Activated gamma-delta T cell treated with anti-CD3 and anti-CD28 coated beads, Interleukin-2, amount 50 U/mL, for 16 hours (primary cell): ENCODE data around the gene C3AR1.
A peak's percentile ranks its signal among the peaks of the same experiment; 100 is the strongest.
"Not testable (repeated sequence)": the region's sequence is repeated elsewhere in the genome, so short reads cannot be mapped to it uniquely, and the experiment has no call there.

Experiments
- DNase-seq: peaks from one replicate; pipeline ENCODE4 v3.0.0-alpha.2; 2020; ENCODE audit warnings: low read depth

The C3AR1 gene

DNA sequence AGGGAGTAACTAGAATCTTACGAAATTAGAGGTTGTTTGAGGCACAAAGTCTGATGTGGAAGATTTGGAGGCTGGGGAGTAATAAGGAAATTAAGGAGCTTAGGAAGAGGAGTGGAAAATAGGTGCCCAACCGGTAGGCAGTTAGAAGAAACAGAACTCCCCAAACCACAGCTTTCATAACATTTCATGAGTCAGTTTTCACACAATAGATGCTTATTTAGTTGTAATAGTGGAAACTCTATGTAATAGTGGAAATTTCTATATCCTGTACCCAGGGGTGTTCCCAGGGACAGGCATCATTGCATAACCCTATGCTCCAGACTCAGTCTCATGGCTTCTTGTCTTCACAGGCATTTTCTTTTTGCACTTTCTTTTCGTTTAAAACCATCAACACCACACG lies 8.3 kb downstream of the C3AR1 start:
- no peak for DNase-seq

DNA sequence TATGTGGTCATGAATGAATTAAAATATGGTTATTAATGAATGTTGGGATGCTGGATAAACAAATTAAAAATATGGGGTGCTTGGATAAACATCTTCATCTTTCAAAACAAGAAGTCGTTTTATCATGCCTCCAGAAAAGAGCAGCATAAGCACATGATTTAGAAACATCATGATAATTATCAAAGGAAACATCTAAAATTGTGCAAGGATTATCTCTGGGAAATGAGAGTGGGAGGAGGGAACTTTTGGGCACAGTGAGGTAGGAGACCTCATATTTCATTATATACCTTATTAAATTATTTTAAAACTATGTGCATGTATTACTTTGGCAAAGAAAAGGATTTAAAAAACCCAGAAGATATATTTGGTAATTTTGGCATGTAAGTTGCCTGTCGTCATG lies 8.9 kb downstream of the C3AR1 start:
- DNase-seq: no peak

DNA sequence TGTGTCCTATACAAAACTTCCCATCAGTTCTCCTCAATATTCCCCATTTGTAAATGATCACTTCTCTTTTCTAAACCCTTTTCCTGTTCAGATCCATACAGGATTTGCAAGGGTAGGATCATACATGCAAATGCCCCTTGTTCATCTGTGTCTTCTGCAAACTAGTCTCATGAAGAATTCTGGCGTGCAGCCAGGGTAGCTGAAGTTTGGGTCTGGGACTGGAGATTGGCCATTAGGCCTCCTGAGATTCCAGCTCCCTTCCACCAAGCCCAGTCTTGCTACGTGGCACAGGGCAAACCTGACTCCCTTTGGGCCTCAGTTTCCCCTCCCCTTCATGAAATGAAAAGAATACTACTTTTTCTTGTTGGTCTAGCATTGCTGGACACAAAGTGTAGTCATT lies 11.3 kb downstream of the C3AR1 start:
- no peak for DNase-seq

DNA sequence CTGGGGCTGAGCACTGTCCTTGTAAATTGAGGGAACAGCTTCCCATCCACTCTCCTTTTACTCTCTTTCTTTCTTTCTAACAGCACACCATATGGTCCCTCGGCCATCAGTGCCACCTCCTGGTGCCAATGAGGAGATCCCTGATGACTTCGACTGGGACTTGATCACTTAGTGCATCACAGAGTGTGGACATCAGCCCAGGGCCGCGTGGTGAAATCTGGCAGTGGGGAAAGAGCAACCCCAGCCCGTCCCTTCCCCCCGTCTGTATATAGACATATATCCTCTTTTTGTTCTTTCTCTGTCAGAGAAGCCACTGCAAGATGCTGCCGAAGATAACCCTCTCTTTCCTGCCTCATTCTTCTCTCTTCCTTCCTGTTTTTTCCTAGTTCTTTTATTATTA lies 13.5 kb downstream of the C3AR1 start:
- no peak for DNase-seq

DNA sequence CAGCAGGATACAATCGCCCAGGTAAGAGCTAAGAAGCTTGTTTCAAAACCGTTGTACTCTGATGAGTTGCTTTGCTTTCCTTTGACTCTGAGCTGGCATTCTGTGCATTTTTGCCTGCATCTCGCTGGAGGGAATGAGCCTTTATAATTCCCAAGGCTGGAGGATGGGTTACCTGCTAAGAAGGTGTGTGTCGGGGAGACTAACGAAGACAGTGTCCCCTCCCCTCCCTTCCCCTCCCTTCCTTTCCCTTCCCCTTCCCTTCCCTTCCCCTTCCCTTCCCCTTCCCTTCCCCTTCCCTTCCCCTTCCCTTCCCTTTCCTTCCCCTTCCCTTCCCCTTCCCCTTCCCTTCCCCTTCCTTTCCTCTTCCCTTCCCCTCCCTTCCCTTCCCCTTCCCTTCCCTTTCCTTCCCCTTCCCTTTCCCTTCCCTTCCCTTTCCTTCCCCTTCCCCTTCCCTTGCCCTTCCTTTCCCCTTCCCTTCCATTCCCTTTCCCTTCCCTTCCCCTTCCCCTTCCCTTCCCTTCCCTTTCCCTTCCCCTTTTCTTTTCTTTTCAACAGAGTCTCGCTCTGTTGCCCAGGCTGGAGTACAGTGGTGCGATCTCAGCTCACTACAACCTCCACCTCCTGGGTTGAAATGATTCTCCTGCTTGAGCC lies 15.4 kb downstream of the C3AR1 start:
- DNase-seq: no peak

DNA sequence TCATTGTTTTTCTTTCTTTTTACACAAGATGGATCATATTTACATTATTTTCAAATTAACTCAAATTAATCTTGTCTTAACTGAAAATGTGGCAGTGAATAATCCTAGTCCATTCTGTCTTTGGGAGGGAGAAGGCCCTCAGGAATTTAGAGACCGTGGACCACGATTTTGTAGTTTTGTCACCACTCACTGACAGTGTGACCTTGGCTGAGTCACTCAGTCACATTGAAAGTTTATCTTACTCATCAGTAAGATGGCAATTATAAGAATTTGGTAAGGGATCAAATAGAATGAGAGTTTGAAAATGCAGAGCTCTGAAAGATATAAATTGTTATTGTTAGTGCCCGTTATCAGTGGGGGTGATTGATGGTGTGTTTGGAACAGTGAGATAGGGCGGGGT lies 17.3 kb downstream of the C3AR1 start:
- no peak for DNase-seq

DNA sequence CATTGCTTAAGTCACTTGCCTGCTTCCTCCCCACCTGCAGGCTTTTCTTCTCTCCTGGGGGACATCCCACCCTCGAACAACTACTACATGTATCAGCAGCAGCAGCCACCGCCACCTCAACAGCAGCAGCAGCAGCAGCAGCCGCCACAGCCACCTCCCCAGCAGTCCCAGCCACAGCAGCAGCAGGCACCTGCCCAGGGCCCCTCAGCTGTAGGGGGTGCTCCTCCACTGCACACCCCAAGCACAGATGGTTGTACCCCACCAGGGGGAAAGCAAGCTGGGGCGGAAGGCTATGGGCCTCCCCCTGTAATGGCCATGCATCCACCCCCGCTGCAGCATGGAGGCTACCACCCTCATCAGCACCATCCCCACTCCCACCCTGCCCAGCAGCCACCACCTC lies 18.3 kb downstream of the C3AR1 start:
- DNase-seq: no peak

DNA sequence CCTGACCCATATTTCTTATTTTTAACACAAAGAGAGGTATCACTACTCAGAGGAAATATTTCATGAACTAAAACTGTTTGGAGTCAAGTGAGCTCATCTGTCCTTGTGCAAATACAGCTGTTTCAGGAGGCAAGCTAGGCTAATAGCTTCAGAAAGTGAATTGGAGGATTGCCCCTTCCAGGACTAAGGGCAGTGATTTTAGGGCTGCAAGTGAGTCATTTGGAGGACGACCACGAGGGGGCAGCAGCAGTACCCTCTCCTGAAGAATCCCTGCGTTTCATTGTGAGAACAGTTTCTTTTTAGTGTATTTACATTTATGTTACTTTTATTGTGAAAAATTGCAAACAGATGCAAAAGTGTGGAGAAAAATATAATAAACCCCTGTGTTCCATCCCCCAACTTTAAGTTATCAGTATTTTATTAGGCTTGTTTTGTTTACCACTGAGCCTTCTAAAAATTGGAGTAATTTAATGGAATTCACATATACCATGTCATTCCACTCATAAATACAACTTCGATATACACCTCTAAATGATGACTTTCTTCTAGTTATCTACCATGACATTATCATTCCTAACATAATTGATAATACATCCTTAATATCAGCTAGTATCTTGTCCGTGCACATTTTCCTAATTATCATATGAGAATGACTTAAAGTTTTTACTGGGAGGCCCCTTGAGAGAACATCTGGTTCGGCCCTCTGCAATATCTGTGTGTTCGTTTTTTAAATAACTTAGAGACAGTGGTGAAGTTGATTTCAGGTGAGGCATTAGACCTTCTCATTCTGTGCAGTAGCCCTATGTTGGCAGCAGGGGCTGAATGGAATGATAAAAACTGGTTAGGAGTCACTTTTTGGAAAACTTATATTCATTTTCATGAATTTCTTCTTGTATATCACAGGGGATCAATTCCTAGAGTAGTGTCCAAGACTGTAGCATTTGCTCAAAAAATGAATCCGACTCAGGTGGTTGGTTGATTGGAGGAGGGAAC lies 19.9 kb downstream of the C3AR1 start:
- peak; percentile 72 for DNase-seq

DNA sequence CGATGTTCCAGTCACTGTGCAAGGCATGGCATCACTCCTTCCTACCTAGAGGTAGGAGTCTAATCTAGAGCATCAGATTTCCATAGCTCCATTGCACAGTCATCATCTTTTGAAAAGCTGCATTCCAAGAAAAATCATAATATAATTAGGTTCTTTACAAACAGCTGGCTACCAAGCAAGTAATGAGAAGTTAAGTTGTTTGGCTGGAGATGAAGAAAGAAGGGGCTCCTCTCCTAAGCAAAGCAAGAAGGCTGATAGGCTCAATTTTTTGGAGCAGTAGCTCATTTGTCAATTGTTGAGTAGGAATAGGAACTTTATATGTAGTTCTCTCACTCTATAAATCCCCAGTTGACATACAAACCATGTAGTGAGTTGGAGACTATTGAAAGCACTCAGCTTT lies 25.4 kb downstream of the C3AR1 start:
- DNase-seq: no peak

DNA sequence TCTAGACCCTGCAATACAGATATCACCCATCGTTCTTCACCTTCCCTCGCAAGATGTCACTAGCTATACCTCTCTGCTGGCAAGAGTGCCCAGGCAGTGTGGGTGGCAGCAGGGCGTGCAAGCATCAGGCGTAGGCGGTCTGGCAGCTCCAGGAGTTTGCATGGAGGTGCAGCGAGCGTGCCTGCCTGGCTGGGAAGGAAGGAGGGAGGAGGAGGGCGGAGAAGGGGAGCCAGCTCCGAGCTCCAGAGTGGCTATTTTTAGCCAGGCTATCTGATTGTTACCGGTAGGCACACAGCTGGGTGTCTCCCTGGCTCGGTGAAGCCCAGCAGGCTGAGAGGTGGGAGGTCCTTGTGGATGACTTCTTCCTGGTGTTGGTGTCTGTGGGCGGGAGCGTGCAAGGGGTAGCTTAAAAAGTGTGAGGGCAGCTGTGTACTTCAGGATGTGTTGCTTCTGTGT lies 27.5 kb downstream of the C3AR1 start:
- no peak for DNase-seq

DNA sequence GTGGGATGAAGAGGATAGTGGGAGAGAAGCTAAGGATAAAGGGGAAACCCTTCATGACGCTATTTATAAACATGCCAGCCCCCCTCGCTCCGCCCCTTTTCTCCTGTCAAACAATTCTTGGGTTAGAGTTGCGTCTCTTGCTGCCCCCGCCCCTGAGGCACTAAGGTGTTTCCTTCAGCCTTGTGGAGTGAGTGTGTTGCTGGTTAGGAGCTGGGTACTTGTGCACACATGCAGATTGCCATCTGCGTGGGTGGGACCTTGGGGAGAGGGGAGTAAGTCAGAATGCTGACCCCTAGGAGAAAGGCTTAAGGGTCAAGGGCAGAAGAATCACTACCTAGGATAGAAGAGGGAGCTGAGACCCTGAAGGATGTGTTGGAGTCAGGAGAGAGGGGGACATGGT lies 28.2 kb downstream of the C3AR1 start:
- no peak for DNase-seq

DNA sequence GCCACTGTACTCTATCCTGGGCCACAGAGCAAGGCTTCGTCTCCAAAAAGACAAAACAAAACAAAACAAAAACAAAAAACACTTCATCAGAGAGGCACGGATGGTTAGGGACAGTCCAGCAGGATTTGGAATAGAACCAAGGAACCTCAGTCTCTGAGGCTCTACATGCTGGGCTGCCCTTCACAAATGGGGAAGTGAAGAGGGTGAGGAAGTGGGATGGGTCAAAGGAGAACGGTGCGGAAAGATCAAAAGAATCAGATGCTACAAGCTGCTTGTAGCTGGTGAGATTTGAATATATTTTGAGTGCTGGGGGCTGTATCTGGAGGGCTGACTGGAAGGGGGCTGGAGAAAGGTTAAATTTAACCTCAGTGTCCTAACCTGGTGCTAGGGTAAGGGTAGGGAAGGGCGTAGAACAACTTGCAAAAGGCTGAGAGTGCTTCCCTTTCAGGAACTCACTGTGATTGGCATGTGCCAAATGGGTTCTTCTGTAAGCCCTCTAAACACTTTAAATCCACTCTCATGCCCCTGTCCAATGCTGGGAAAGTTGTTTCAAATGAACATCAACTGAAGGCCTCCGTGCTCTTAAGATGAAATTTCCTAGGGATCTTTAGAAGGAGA lies 29.0 kb downstream of the C3AR1 start:
- DNase-seq: no peak

DNA sequence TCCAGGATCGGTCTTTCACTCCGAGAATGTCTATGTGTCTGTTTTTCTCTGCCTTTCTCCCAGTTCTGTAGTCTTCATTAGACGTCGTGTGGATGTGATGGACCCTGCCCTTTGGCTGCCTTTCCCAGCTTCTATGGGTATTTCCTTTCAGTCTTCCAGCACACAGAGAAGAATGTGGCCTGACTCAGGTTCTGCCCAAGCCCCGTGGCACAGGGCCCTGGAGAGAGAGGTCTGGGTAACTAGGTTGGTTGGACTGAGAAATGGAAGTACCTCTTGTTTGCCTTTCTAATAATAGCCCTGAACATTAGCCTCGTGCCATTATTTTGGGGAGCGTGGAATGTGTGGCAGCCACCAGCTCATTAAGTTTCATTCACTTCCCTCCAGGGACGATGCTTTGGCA lies 29.8 kb downstream of the C3AR1 start:
- no peak for DNase-seq

DNA sequence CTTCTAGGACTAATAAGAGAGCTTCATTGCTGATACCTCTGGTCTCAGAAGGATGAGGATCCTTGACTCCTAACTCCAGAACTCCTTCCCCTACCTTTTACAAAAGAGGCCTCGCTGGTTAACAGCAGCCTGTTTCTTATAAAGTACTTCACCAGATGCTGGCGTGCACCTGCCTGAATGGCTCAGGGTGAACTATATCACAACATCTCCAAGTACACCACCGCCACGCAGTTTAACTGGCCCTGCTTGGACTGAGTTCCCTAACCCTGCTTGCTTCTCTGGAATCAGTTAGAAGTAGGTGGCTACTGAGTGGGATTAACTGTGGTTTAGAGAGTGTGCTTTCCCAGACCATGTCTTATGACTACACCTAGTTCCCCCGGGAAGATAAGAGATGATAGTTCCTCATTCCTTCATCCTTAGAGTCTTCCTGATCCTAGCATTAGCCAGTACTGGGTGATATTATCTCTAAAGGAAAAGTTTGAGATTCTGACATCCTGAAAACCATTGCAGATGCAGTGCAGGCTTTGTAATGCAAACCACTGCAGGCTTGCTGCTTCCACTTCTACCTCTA lies 30.6 kb downstream of the C3AR1 start:
- DNase-seq: no peak

DNA sequence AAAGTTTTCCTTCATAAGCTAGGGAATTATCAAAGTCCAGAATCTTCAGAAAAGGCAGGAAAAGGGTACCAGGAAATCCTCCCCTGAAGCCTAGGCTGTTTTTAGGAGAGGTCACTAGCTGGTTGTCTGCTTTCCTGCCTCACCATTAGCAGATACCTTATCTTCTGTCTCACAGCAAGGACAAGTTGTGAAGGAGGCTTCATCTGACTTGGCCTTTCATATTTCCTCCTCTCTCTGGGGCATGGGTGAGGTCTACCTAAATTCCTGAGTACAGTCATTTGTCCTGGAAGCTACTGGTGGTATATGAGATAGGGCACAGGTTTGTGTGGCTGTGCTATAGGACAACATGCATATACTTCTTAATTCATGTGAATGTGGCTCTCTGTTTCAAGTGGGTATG lies 31.4 kb downstream of the C3AR1 start:
- no peak for DNase-seq

DNA sequence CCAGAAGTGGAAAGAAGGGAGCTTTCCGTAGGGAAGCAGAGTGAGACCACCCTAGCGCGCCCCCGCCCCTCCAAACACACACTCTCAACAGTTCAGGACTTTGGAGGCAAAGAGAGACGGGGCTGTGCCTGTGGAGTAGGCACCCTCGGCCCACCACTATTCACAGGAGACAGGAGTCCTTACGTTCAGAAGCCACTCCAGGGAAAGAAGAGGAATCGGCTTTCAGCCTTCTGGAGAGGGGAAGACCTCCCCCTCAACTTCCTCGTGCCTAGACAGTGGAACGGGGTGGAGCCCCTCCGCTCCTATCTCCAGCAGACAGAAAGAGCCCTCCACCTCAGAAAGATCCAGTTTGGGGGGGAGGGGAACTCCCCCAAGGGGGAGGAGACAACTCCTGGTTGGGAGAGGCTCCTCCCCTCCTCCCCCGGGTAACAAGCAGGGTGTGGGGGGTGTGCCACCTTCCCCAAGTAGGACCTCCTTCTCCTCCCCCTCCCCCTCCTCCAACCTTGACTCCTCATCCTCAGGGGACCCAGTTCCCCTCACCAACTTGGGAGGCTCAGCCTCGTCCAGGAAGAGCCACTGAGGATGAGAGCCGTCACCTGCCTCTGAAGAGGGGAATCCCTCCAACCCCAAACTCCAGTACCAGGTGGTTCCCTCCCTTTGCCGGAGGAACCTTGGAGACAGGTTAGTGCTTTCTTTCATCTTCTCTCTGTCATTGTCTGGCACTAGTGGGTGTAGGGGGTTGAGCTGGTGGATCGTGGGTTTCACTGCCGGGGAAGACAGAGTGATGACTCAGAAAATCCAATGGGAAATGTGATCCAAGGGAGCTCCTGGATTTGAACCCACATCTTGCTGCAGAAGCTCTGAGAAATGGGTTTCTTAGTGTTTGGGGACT lies 32.8 kb downstream of the C3AR1 start:
- DNase-seq: no peak

DNA sequence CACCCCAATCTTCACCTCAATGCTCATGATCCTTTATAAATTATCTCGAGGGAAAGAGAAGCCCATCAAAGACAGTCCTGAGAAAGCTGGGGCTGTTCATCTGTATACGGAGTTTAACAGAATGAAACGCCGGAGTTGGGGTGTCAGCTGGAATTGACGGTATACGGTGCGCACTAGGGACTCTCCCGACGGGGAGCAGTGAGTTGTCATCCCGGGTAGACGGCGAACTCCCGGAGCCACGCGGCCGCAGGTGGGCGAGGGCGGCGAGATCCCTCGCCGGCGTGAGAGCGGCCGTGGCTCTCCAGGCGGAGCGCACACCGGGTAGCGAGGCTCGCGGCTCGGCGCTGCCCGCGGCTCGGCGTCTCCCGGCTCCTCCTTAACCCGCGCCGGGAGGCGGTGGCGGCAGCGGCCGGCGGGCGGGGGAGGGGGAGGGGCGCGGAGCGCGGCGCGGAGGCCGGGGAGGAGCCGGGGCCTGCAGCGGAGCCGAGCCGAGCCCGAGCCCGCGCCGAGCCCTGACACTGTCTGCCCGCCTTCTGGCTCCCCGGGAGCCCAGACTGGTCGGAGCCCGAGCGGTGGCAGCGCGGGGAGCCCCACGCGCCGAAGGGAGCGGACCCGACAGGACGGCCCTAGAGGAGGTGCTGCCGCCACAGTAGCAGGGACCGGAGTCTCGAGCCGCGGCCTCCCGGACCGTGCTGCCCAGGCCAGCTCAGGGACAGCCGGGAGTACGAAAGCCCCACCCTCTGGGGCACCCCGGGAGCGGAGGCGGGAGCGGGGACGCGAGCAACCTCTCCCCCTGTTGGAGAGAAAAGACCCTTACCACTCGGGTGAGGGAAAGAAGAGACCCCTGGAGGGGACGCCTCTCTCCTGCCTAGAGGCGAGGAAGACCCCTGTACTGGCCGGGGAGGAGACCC lies 33.7 kb downstream of the C3AR1 start, which contains the start of gene FOXJ2:
FOXJ2 (plus strand) TSS at position 475 of the 911 bp plus-strand sequence. CDS start 7,117 bp downstream, outside the sequence.
- peak; percentile 72 for DNase-seq

DNA sequence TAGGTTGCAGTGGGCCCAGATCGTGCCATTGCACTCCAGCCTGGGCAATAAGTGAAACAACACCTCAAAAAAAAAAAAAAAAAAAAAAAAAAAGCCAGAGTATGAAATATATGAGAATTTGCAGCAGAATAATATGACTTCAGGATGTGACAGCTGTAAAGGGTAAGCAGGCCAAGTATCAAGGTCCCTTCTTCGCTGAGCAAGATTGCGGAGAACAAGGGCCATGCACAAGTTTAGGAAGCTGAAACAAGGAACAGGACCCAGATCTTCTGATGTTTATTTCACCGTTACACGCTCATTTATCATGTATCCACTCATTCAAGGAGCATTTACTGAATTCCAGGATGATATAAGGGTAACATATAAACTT lies 34.3 kb downstream of the C3AR1 start:
- no peak for DNase-seq

DNA sequence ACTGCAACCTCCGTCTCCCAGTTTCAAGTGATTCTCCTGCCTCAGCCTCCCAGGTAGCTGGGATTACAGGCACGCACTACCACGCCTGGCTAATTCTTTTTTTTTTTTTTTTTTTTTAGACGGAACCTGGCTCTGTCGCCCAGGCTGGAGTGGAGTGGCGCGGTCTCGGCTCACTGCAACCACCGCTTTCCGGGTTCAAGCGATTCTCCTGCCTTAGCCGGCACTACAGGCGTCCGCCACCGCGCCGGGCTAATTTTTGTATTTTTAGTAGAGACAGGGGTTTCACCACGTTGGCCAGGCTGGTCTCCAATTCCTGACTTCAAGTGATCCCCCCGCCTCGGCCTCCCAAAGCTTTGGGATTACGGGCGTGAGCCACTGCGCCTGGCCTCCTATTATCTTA lies 35.1 kb downstream of the C3AR1 start:
- DNase-seq: not testable (repeated sequence)

DNA sequence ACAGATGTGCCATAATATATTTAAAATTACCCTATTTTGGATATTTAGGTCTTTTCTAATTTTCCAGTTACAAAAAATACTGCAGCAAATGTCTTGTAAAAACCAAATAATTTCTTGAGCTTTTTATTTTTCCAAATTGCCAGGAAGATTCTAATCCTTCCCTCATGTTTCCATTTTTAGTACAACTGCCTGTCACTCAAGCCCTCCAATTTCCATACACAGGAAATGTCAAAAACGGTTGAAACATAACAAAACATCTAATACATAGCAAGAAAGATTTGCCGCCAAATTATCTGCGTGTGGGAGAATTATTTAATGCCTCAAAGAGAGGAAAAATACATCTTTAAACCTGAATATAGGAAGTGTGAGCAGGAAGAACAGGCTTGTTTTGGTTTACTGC lies 36.0 kb downstream of the C3AR1 start:
- DNase-seq: no peak
